GM18873 (cell line): ENCODE results near the gene CCL26.
"Not testable (repeated sequence)": the region's sequence is repeated elsewhere in the genome, so short reads cannot be mapped to it uniquely, and the experiment has no call there.

Experiments
- ATAC-seq: cut with Tn5 transposase; IDR thresholded peaks from one replicate; pipeline ENCODE4 v1.9.1; 2021; ENCODE audit warnings: mild to moderate bottlenecking, moderate library complexity, moderate number of reproducible peaks; ENCODE audit not compliant: unreplicated experiment, low FRiP score

The CCL26 gene

DNA sequence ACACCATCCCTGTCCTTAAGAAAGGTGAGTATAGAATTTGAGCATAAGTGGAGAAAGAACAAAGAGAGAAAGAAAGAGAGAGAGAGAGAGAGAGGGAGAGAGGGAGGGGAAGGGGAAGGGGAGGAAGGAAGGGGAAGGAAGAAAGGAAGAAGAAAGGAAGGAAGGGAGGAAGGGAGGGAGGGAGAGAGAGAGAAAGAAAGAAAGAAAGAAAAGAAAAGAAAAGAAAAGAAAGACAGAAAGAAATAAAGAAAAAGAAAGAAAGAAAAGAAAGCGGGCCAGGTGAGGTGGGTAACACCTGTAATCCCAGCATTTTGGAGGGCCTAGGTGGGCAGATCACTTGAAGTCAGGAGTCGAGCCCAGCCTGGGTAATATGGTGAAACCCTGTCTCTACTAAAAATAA is 21.7 kb upstream of the CCL26 start:
- no peak for ATAC-seq

- not testable (repeated sequence) for ATAC-seq
Observed at GRCh38 chr7:75792567-75792966, 20.6 kb upstream of the CCL26 start.

DNA sequence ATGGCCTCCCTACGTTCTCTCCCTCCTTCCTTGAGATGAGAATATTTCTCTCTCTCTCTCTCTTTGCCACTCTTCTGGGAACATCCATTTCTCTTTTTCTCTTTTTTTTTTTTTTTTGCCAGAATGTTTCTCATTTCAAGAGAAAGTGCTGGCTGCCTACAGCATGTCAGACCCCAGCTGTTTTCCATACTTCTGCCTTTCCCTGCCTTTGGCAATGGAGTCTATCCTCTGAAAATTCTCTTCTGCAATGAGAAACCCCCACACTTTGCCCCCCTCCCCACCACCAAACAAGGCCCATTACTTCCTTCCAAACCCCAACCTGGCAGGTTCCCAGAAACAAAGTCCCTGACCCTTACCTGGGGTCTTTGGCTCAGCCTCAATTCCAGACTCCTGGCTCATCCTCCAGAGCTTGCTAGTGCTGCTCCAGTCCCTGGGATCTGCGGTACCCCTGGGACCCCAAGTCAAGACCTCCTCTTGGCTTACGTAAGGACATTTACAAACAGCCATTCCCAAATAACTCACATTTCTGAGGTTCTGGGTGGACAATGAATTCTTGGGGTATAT is 17.4 kb upstream of the CCL26 start:
- ATAC-seq, result no peak

DNA sequence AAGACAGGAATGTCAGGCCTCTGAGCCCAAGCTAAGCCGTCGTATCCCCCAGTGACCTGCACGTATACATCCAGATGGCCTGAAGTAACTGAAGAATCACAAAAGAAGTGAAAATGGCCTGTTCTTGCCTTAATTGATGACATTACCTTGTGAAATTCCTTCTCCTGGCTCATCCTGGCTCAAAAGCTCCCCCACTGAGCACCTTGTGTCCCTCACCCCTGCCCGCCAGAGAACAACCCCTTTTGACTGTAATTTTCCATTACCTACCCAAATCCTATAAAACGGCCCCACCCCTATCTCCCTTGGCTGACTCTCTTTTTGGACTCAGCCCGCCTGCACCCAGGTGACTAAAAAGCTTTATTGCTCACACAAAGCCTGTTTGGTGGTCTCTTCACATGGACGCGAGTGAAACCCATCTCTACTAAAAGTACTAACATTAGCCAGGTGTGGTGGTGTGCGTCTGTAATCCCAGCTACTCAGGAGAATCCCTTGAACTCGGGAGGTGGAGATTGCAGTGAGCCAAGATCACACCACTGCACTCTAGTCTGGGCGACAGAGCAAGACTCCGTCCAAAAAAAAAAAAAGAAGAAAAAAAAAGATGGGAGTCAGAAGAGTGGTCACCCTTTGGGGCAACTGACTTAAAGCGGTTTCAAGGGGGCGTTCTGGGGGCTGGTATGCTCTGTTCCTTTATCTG is 16.3 kb upstream of the CCL26 start:
- not testable (repeated sequence) for ATAC-seq

- ATAC-seq, result not testable (repeated sequence)
Observed at GRCh38 chr7:75783058-75783457, 11.0 kb upstream of the CCL26 start.

DNA sequence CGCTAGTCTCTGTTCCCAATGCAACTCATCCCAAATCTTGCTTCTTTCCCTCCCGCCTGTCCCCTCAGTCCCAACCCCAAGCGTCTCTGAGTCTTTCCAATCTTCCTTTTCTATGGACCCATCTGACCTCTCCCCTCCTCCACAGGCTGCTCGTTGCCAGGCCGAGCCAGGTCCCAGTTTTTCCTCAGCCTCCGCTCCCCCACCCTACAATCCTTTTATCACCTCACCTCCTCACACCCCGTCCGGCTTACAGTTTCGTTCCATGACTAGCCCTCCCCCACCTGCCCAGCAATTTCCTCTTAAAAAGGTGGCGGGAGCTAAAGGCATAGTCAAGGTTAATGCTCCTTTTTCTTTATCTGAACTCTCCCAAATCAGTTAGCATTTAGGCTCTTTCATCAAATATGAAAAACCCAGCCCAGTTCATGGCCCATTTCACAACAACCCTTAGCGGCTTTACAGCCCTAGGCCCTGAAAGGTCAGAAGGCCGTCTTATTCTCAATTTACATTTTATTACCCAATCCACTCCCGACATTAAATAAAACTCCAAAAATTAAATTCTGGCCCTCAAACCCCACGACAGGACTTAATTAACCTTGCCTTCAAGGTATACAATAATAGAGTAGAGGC is 8.7 kb upstream of the CCL26 start:
- not testable (repeated sequence) for ATAC-seq

DNA sequence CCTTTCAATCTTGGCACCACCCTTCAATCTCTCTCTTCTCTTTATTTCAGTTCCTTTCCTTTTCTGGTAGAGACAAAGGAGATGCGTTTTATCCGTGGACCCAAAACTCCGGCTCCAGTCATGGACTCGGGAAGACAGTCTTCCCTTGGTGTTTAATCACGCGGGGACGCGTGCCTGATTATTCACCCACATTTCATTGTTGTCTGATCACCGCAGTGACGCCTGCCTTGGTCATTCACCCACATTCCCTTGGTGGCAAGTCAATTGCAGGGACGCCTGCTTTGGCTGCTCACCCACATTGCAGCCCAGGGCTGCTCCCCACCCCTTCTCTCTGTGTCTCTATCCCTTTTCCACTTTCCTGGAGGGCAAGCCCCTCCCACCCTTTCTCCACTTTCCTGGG is 7.5 kb upstream of the CCL26 start:
- ATAC-seq, result not testable (repeated sequence)

DNA sequence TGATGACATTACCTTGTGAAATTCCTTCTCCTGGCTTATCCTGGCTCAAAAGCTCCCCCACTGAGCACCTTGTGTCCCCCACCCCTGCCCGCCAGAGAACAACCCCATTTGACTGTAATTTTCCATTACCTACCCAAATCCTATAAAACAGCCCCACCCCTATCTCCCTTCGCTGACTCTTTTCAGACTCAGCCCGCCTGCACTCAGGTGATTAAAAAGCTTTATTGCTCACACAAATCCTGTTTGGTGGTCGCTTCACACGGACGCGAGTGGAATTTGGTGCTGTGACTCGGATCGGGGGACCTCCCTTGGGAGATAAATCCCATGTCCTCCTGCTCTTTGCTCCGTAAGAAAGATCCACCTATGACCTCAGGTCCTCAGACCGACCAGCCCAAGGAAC is 7.0 kb upstream of the CCL26 start:
- not testable (repeated sequence) for ATAC-seq

GRCh38 chr7:75776295-75776971 is 4.4 kb upstream of the CCL26 start:
- no peak for ATAC-seq

GRCh38 chr7:75773958-75774357 is 1.9 kb upstream of the CCL26 start:
- not testable (repeated sequence) for ATAC-seq

GRCh38 chr7:75771224-75771623 is 787 bp downstream of the CCL26 start:
- no peak for ATAC-seq

- no peak for ATAC-seq
Observed at GRCh38 chr7:75762350-75762917, 9.6 kb downstream of the CCL26 start.

DNA sequence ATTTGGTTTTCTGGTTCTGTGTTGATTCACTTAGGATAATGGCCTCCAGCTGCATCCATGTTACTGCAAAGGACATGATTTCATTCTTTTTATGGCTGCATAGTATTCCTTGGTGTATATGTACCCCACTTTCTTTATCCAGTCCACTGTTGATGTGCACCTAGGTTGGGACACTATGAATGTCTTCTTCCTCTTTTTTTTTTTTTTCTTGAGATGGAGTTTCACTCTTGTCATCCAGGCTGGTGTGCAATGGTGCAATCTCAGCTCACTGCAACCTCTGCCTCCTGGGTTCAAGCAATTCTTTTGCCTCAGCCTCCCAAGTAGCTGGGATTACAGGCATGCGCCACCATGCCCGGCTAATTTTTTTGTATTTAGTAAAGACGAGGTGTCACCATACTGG is 10.2 kb downstream of the CCL26 start:
- not testable (repeated sequence) for ATAC-seq

- no peak for ATAC-seq
Observed at GRCh38 chr7:75758491-75758890, 13.5 kb downstream of the CCL26 start.

- ATAC-seq, result no peak
Observed at GRCh38 chr7:75757860-75758259, 14.2 kb downstream of the CCL26 start.

GRCh38 chr7:75756991-75757676 is 14.9 kb downstream of the CCL26 start:
- ATAC-seq, result no peak

- no peak for ATAC-seq
Observed at GRCh38 chr7:75756206-75756990, 15.6 kb downstream of the CCL26 start.

DNA sequence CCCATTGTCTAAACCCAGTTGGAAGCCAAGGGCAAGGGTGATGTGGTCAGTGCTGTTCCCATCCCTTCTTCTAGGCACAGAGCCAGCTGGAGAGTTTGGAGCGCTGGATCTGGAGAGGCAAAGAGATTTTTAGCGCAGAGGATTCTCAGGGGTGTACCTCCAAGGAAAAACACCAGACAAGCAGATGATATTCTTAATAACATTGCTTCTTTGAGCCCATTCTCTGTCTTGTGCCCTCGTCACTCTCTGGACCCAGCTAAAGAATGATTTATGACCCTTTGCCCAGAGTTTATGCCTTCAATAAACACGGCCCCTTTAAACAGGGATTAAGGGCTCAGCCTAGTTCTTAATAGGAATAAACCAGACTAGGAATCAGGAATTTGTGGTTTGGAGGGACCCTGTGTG is 28.6 kb downstream of the CCL26 start:
- ATAC-seq, result no peak

DNA sequence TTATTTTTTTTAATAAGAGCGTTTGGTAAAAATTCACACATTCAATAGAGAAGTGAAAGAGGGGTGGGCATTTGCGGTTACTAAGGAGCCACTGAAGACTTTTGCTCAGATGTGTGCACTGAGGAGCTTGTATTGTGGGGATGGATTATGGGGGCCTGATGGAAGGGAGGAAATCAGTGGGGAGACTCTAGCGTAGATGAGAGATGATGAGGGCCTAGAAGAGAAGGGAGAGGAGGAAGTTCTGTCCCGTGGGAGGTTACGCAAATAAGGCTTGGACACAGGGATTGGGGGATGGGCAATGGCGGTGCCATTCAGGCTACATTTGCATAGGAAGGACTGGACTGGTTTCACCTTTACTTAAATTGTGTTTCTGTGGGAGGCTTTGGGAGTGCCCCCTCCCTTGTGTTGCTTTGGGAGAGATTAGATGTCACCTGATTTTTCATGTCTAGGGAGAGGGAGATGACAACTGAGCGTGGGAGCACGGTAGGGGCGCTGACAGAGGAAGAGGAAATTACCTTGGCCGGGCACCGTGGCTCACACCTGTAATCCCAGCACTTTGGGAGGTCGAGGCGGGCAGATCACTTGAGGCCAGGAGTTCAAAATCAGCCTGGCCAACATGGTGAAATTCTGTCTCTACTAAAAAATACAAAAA is 31.0 kb downstream of the CCL26 start:
- no peak for ATAC-seq
